Measurements from ENCODE around the gene PLIN1. TPM values are rescaled to one million over a fixed set of nuclear protein-coding genes. Genes with fewer than 3 reads are reported as not detected.

Gene PLIN1
- polyA plus RNA-seq, 3 donors from 2014 or later = not detected

DNA sequence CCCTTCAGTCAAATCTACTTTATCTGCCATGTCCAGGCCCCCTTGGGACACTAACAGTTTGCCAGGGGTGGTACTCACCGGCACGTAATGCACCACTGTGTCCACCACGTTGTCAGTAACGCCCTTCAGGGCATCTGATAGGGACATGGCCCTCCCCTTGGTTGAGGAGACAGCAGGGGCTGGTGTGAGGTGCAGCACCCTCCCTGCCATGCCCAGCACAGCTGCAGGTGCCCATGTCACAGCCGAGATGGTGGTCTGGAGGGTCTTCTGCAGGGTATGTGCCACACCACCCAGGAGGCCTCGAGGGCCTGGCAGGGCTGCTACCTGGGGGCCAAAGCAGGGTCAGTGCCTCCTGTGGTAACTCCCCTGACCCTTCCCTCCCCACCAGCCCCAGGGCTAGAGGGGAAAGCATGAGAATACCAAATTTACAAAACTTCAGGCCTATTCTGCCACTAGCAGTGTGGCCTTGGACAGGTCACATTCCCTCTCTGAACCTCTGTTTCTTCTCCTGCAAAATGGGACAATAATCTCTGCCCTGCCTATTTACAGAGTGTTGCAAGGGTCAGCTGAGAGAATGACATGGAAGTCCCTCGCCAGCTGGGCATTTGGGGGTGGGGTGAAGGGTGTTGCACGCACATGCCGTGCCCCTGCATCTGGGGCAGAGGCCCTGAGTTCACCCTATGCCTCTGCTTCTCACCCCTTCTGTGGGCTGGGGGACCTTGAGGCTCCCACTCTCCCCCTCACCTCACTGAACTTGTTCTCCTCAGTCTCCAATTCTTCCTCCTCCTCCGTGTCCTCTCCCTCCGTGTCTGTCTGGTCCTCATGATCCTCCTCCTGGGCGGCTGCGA, 12.1 kb downstream of the PLIN1 start:
- Mint-ChIP-seq H3K9me3 (no peaks in the 10 kb centered on the region), H3K4me3 (no peak overlapping the region), H3K27me3 (ENCODE audit: low read depth in 3 of 3) (peaks cover 0 to 6% (median 4%) of the 10 kb centered on the region in 3 donors), H3K36me3 (peaks cover 0 to 4% (median 0%) of the 10 kb centered on the region in 3 donors), H3K27ac (no peak overlapping the region), H3K4me1 (peaks cover 5 to 6% of the 10 kb centered on the region in 2 donors)
- no peak for DNase-seq

DNA sequence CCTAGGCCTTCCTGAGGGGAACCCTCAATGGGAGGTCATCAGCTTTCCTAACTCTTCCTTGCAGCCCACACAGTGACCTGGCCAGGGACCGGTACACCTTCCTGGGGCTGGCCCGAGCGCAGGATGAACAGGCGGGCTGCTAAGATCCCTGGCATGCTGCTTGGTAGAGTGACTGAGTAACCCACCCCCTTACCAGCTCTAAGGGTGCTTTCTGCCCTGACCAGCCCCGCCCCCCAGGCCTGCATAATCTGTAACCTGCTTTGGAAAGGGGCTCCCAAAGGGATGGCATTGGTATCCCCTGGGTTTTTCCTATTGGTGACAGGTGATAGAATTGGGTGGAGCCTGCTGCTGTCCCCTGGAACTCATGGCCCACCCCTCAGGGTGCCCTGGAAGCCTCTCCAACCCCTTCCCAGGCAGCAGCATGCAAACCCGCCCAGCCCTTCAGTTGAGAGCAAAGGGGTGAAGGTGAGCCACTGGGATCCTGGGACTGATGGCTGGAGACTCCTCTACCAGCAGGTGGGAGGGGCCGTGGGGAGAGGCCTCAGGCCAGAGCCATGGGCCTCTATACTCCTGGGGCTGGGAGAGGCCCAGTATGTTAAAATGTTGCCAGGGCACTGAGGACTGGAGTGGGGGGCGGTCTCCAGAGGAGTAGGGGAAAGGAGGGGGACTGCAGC, 12.8 kb downstream of the PLIN1 start:
- peak overlapping the region in 3 of 5 donors; percentile 4 to 33 (median 26) for H3K4me3 Mint-ChIP-seq
- no peak overlapping the region for H3K27ac Mint-ChIP-seq
- H3K27me3 Mint-ChIP-seq (ENCODE audit: low read depth in 3 of 3) = peaks cover under 1 to 6% (median 4%) of the 10 kb centered on the region in 3 donors

DNA sequence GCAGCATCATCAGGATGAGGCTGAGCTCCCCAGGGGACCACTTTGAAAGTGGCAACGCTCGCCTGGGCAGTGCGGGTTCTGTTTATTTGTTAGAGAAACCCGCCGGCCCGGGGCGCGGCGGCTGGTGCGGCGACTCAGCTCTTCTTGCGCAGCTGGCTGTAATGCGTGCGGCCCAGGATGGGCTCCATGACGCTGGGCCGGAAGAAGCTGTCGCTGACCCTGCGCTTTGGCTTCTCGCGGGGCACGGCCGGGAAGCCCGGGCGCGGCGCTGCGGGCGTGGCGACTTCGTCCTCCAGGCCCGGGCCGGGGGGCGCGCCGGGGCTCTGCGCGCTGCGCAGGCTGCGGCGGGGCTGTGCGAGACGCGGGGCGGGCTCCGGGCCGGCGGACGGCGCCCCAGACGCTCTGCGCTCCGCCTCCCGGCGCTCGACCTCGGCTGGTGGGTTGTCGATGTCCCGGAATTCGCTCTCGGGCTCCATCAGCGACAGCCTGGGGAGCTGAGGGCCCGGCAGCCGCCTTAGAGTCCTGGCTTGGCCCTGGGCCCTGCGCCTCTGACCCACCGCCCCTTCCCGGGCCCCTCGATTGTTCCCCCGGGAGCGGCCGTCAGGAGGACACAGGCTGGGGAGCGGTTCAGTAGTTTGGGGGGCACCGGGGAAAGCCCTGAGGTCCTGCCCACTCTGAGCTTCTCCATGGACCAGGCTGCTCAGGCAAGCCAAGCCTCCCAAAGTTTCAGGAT, 13.6 kb downstream of the PLIN1 start:
- peaks cover 0 to 4% (median 0%) of the 10 kb centered on the region in 3 donors for H3K36me3 Mint-ChIP-seq
- peak; percentile 13 to 17 (median 17) for DNase-seq
- H3K4me3 Mint-ChIP-seq = peak overlapping the region in 4 of 5 donors; percentile 4 to 36 (median 22)
- peaks cover 5 to 6% of the 10 kb centered on the region in 2 donors for H3K4me1 Mint-ChIP-seq
- H3K9me3 Mint-ChIP-seq = no peaks in the 10 kb centered on the region
- no peak overlapping the region for H3K27ac Mint-ChIP-seq
- peaks cover 4 to 6% (median 6%) of the 10 kb centered on the region in 3 donors for H3K27me3 Mint-ChIP-seq (ENCODE audit: low read depth in 3 of 3)

More for the DNA sequence above, 12.8 kb downstream of the PLIN1 start:
- H3K4me1 Mint-ChIP-seq = peaks cover 5 to 6% of the 10 kb centered on the region in 2 donors
- no peak for DNase-seq
- peaks cover 0 to 4% (median 0%) of the 10 kb centered on the region in 3 donors for H3K36me3 Mint-ChIP-seq
- H3K9me3 Mint-ChIP-seq = no peaks in the 10 kb centered on the region

DNA sequence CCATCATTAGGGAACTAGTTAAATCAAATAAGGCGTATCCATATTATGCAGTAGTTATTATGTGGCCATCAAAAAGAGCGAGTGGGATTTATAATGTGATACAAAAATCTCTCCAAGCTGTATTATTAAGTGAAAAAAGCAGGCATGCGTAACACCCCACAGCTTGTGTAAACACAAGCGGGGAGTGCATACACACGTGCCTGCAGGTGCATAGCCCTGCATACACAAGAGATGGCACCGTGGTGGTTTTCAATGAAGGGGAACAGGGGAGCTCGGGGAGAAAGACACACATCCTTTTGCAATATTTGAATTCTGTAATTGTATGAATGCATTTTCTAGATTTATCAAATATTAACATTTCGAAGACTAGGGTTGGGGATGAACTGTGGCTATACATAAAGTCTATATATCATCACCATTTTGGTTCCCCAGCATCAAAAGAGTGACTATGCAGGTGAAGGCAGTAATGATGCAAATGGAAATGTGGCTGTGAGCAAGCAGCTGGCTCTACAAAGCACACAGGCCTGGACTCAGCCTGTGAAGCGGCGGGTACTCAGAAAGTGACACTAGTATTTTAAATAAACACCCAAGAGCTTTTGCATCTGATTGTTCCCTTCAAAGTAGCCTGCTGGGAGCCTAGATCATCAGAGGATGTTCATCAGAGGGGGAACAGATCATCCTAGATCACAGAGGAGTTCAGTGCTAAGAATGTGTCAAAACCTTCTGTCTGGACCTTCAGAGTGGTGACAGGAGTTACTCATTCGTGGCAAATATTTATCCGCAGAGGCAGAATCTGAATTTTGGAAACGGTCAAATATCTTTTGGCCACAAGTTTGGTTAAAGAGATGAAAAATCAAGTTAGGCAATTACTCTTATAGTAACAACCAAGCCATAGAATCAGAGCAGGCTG, 14.5 kb downstream of the PLIN1 start:
- Mint-ChIP-seq H3K4me3 (peak overlapping the region; percentile 62 to 79 (median 74)), H3K27ac (no peak overlapping the region), H3K4me1 (peaks cover 5 to 6% of the 10 kb centered on the region in 2 donors), H3K9me3 (no peaks in the 10 kb centered on the region), H3K27me3 (ENCODE audit: low read depth in 3 of 3) (peaks cover 4 to 10% (median 5%) of the 10 kb centered on the region in 3 donors), H3K36me3 (no peaks in the 10 kb centered on the region)
- no peak for DNase-seq

DNA sequence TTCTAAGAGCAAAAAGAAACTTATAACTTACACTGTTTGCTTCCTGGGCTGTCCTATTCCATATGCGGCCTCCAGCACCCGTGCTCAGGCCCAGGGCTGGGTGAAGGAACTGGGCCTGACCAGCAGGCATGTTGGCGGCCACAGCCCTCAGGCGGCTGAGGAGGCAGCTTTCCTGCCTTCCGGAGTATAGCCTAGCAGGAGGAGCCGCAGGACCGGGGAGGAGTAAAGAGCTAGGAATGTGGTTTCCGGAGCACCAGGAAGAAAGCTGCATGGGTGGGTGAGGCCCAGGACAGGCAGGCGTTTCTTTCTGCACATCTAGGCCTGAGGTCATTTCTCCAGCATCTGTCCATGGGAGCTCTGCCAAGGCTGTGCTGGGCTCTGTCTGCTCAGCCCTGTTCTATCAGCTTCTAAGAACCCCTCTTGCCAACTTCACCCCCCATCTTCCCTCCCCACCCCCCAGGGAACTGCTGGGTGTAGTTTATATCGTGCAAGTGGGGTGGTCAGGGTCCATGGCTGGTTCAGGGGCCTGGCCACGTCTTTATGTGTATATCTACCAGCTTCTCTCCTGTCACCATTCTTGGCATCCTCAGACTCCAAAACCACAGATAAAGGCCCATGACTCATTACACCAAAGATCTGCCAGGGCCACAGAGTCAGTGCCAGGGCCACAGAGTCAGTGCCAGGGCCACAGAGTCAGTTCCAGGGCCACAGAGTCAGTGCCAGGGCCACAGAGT, 16.1 kb downstream of the PLIN1 start:
- Mint-ChIP-seq H3K9me3 (no peaks in the 10 kb centered on the region), H3K4me3 (no peak overlapping the region), H3K36me3 (no peaks in the 10 kb centered on the region), H3K27me3 (ENCODE audit: low read depth in 3 of 3) (peaks cover 6 to 10% (median 6%) of the 10 kb centered on the region in 3 donors), H3K4me1 (peaks cover 5 to 6% of the 10 kb centered on the region in 2 donors), H3K27ac (no peak overlapping the region)
- no peak for DNase-seq

DNA sequence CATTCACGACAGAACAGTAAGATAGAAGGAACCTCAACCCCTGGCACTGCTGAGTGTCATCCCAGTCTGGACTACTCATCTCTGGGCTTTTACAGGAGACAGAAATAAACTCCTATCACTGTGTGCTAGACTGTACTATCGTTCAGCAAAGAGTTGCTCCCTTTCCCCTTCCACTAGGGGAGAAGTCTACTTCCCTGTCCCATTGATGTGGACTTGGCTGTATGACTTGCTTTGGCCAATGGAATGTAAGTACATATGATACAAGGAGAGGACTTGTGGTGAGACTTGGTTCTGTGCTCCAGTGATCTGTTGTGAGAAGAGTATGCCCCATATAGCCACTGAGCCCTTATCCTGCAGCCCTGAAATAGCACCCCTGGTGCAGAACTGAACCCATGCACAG, 18.6 kb downstream of the PLIN1 start:
- peaks cover 0 to 4% (median 0%) of the 10 kb centered on the region in 3 donors for H3K36me3 Mint-ChIP-seq
- no peaks in the 10 kb centered on the region for H3K9me3 Mint-ChIP-seq
- H3K27ac Mint-ChIP-seq = no peak overlapping the region
- peaks cover 9 to 12% of the 10 kb centered on the region in 2 donors for H3K4me1 Mint-ChIP-seq
- no peak for DNase-seq
- H3K4me3 Mint-ChIP-seq = no peak overlapping the region
- H3K27me3 Mint-ChIP-seq (ENCODE audit: low read depth in 3 of 3) = peaks cover 6 to 18% (median 6%) of the 10 kb centered on the region in 3 donors

DNA sequence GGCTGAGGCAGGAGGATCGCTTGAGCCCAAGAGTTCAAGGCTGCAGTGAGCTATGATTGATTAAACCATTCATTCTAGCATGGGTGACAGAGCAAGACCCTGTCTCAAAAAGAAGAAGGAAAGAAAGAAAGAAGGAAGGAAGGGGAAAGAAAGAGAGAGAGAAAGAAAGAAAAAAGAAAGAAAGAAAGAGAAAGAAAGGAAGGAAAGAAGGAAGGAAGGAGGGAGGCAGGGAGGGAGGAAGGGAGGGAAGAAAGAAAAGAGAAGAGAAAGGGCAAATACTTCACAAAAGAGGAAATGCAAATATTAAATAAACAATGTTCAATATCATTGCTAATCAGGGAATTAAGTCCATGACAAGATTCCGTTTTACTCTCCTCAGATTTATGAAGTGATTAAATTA, 19.9 kb downstream of the PLIN1 start:
- peaks cover 0 to 5% (median 0%) of the 10 kb centered on the region in 3 donors for H3K36me3 Mint-ChIP-seq
- no peak overlapping the region for H3K4me3 Mint-ChIP-seq
- no peak for DNase-seq
- H3K27me3 Mint-ChIP-seq (ENCODE audit: low read depth in 3 of 3) = peaks cover 1 to 21% (median 8%) of the 10 kb centered on the region in 3 donors
- H3K27ac Mint-ChIP-seq = no peak overlapping the region
- no peaks in the 10 kb centered on the region for H3K9me3 Mint-ChIP-seq
- peaks cover 10 to 14% of the 10 kb centered on the region in 2 donors for H3K4me1 Mint-ChIP-seq

DNA sequence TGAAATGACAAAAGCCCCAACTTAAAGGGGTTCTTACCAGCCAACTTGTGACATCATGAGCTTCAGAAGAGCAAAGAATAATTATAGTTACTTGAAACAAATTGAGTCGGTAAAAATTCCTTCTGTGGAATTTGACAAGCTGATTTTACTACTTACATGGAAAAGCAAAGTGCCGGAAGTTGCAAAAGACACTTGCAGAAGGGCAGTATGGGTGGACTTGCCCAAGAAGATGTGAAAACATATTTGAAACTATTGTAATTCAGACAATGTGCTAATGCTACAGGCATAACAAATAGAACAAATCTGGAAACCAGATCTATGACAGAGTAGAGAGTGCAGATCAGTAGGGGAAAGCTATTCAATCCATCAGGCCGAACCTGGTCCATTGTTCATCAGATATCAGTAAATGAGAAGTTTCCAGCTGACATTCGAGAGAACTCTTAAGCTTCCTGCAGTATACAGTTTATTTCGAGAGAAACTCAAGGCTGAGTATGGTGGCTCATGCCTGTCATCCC, 21.4 kb downstream of the PLIN1 start:
- Mint-ChIP-seq H3K27ac (no peak overlapping the region), H3K27me3 (ENCODE audit: low read depth in 3 of 3) (peaks cover 1 to 21% (median 8%) of the 10 kb centered on the region in 3 donors), H3K9me3 (no peaks in the 10 kb centered on the region), H3K4me1 (peaks cover 11 to 16% of the 10 kb centered on the region in 2 donors), H3K4me3 (no peak overlapping the region), H3K36me3 (peaks cover 0 to 5% (median 0%) of the 10 kb centered on the region in 3 donors)
- no peak for DNase-seq

DNA sequence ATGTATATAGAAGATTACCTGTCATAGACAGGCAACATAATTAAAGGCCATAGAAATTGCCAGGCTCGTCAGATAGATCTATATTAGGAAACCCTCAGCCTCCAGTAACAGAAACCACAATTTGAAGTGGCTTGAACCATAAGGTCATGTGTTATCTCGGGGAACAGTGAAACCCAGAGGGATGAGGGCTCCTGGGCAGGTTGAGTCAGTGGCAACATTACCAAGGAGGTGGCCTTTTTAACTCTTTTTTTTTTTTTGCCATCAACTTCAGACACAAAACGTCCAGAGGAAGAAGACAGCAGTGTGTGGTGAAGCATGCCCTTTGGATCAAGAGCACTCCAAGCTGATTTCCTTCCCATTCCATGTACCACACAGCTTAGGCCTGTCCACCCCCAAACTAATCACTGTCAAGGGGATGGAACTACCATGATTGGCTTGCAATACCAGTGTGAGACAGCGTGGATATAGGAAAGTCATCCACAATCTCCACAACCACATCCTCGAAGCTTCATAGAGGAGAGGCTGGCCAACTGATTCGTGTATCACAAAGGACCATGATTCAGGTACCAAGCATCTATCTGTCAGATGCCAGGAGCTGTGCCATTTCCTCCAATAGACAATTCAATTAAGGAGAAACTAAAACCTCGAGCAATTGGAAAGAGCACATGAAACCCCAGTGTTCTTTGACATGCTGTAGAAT, 22.9 kb downstream of the PLIN1 start:
- Mint-ChIP-seq H3K4me3 (peak overlapping the region; percentile 76 to 89 (median 84)), H3K4me1 (peaks cover 11 to 16% of the 10 kb centered on the region in 2 donors), H3K27me3 (ENCODE audit: low read depth in 3 of 3) (peaks cover 1 to 21% (median 6%) of the 10 kb centered on the region in 3 donors), H3K36me3 (peaks cover 0 to 5% (median 0%) of the 10 kb centered on the region in 3 donors), H3K27ac (peak overlapping the region in 1 of 6 donors; percentile 22), H3K9me3 (no peaks in the 10 kb centered on the region)
- DNase-seq = no peak

DNA sequence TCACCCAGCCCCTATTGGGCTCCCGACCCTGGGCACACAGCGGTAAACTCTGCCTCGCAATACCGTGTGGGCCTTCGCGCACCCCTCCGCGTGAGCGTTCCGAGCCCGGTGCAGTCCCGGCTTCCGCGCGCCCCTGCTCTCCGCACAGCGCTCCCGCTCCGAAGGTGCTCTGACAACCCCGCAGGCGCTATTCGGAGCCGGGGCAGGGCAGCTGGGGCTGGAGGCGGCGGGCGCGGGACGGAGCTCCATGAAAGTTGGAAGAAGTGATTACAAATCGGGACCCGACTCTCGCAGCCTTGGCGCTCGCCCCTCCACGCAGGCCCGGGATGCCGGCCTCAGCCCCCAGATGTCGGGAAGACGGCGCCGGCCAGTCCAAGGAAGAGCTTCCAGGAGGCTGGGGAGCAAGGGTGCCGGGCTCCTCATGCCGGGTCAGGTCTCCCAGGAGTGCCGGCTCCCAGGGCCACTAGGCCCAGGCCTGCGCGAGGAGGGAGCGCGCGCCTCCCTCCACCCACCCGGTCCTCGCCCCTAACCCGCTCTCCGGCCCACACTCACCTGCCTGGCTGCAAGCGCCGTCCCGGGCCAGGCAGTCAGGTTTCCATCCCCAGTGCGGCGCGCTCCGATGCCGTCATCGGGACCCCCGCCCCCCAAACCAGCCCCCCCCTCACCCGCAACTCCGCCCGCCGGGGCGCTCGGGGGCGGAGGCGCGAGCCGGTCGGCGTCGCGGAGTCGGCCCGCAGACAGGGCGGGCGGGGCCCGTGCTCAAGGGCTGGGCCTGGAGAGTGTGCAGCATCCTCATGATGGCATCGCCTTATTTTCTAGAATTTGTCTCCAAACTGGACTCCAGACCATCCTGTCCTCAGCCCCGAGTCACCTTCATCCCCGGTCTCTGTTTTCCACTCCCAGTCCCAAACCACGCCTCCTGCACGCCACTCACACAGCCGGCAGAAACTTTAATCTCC, 24.0 kb downstream of the PLIN1 start, which contains the start of gene KIF7:
KIF7 (minus strand) TSS at position 621 of the 959 bp plus-strand sequence. CDS start 2,537 bp downstream, outside the sequence.
- Mint-ChIP-seq H3K27me3 (ENCODE audit: low read depth in 3 of 3) (peaks cover 1 to 15% (median 4%) of the 10 kb centered on the region in 3 donors), H3K9me3 (no peaks in the 10 kb centered on the region), H3K4me3 (peak within 1 kb of the TSS; percentile 81 to 89 (median 84)), H3K4me1 (peaks cover 11 to 16% of the 10 kb centered on the region in 2 donors), H3K27ac (peak within 1 kb of the TSS in 3 of 6 donors; percentile 22 to 62 (median 49)), H3K36me3 (peaks cover 0 to 5% (median 0%) of the 10 kb centered on the region in 3 donors)
- DNase-seq = peak; percentile 32 to 47 (median 38)
